ENCODE measurements around the gene CAMTA1.
"Not testable (repeated sequence)": the region's sequence is repeated elsewhere in the genome, so short reads cannot be mapped to it uniquely, and the experiment has no call there.

CAMTA1 gene

GRCh38 chr1:7592120-7592798 is 807.0 kb downstream of the CAMTA1 start:
- no peak for DNase-seq

GRCh38 chr1:7594002-7594713 is 808.9 kb downstream of the CAMTA1 start:
- no peak for DNase-seq

GRCh38 chr1:7594714-7595295 is 809.6 kb downstream of the CAMTA1 start:
- no peak for DNase-seq

- DNase-seq = no peak
These were observed 810.1 kb downstream of the CAMTA1 start for GRCh38 chr1:7595336-7595735.

GRCh38 chr1:7596126-7596965 is 811.1 kb downstream of the CAMTA1 start:
- DNase-seq = no peak

- DNase-seq = not testable (repeated sequence)
These were observed 812.8 kb downstream of the CAMTA1 start for GRCh38 chr1:7598058-7598457.

- not testable (repeated sequence) for DNase-seq
These were observed 819.7 kb downstream of the CAMTA1 start for GRCh38 chr1:7604906-7605305.

- no peak for DNase-seq
These were observed 820.8 kb downstream of the CAMTA1 start for GRCh38 chr1:7606096-7606495.

GRCh38 chr1:7607097-7607496 is 821.8 kb downstream of the CAMTA1 start:
- DNase-seq = no peak

- DNase-seq = peak; percentile 18
These were observed 823.5 kb downstream of the CAMTA1 start for GRCh38 chr1:7608628-7609305.

GRCh38 chr1:7609311-7609994 is 824.2 kb downstream of the CAMTA1 start:
- DNase-seq = no peak

GRCh38 chr1:7610106-7610731 is 825.0 kb downstream of the CAMTA1 start:
- no peak for DNase-seq

- no peak for DNase-seq
These were observed 825.7 kb downstream of the CAMTA1 start for GRCh38 chr1:7610936-7611335.

GRCh38 chr1:7611421-7612010 is 826.3 kb downstream of the CAMTA1 start:
- no peak for DNase-seq

- DNase-seq = no peak
These were observed 828.0 kb downstream of the CAMTA1 start for GRCh38 chr1:7613106-7613850.

- DNase-seq = no peak
These were observed 828.6 kb downstream of the CAMTA1 start for GRCh38 chr1:7613851-7614205.

GRCh38 chr1:7614576-7615074 is 829.4 kb downstream of the CAMTA1 start:
- no peak for DNase-seq

GRCh38 chr1:7615138-7615537 is 829.9 kb downstream of the CAMTA1 start:
- DNase-seq = no peak

GRCh38 chr1:7616076-7616832 is 831.0 kb downstream of the CAMTA1 start:
- no peak for DNase-seq

GRCh38 chr1:7616953-7617352 is 831.7 kb downstream of the CAMTA1 start:
- DNase-seq = no peak

Data from SHP77 treated with DMSO at 0.1 percent for 48 hours (cell line).